Measurements from ENCODE around the gene RGMA. TPM values are rescaled to one million over a fixed set of nuclear protein-coding genes. Genes with fewer than 3 reads are reported as not detected.

The RGMA gene
- total RNA-seq, 1 experiment from 2014 or later, result 41.4 TPM

GRCh38 chr15:93029214-93029835, 59.7 kb downstream of the RGMA start:
- no CpG with 5 or more reads among the region's 17 CpGs for WGBS (ENCODE audit: extremely low coverage, insufficient read length, low lambda C conversion rate)
- TF ChIP-seq CTCF (conservative IDR thresholded peaks at IDR 0.05), result no peak
- H3K14ac ChIP-seq (ENCODE audit: insufficient read depth, low read length), result no peak overlapping the region
- H2AK5ac ChIP-seq (ENCODE audit: insufficient read length, low read length), result no peak overlapping the region
- no peaks in the 10 kb centered on the region for H3K4me1 ChIP-seq (ENCODE audit: insufficient read depth, low read length)
- H2AFZ ChIP-seq (ENCODE audit: low read length), result no peak overlapping the region
- H3K4me2 ChIP-seq (ENCODE audit: insufficient read depth, insufficient read length, low read length), result no peak overlapping the region
- H4K91ac ChIP-seq (ENCODE audit: insufficient read length, low read depth, low read length), result no peak overlapping the region
- no peaks in the 10 kb centered on the region for H3K27me3 ChIP-seq (ENCODE audit: insufficient read depth, low read length)
- H3K27ac ChIP-seq (ENCODE audit: insufficient read length, low read depth, low read length), result no peak overlapping the region
- DNase-seq, result no peak
- H3K56ac ChIP-seq (ENCODE audit: insufficient read length, low read depth, low read length), result no peak overlapping the region
- H3K9me3 ChIP-seq (ENCODE audit: control insufficient read depth, low read depth, low read length), result no peaks in the 10 kb centered on the region
- H3K23me2 ChIP-seq (ENCODE audit: insufficient read length, low read depth, low read length, poor library complexity, severe bottlenecking), result no peaks in the 10 kb centered on the region
- Mint-ChIP-seq H3K9me3 (no peaks in the 10 kb centered on the region), H3K27ac (0 out of 7 replicates have a peak overlapping the region, but pooled peaks of 1 of the 3 experiments have one; percentile 21), H3K4me3 (no peak overlapping the region), H3K36me3 (ENCODE audit: insufficient read depth in 1 of 3, low read depth in 3 of 3) (peaks cover 13 to 31% (median 25%) of the 10 kb centered on the region in 3 experiments), H3K4me1 (peaks cover 20 to 27% of the 10 kb centered on the region in 2 experiments), H3K27me3 (ENCODE audit: low read depth) (peaks cover 6% of the 10 kb centered on the region)
- H3K79me1 ChIP-seq (ENCODE audit: insufficient read depth, low read depth, low read length, poor library complexity, severe bottlenecking), result no peaks in the 10 kb centered on the region
- H2BK5ac ChIP-seq (ENCODE audit: insufficient read length, low read length), result no peak overlapping the region
- H4K20me1 ChIP-seq (ENCODE audit: control insufficient read depth, insufficient read depth, insufficient read length), result no peaks in the 10 kb centered on the region
- H3K79me2 ChIP-seq (ENCODE audit: insufficient read depth, low read length), result 0 out of 2 replicates have a peak, but pooled peaks cover 1% of the 10 kb centered on the region
- H4K8ac ChIP-seq (replicated peaks; ENCODE audit: insufficient read length, low read depth, low read length), result no peak overlapping the region
- no peak overlapping the region for H2BK120ac ChIP-seq (ENCODE audit: low read depth, low read length, poor library complexity, severe bottlenecking)
- H2BK12ac ChIP-seq (ENCODE audit: insufficient read length, low read depth, low read length), result no peak overlapping the region
- no peak overlapping the region for H2BK20ac ChIP-seq (ENCODE audit: low read depth, low read length, poor library complexity, severe bottlenecking)
- no peak overlapping the region for H3T11ph ChIP-seq (ENCODE audit: low read length)
- no peak overlapping the region for H3K9ac ChIP-seq (ENCODE audit: extremely low read depth, insufficient read length, low read length)
- H3K18ac ChIP-seq (ENCODE audit: insufficient read length, low read depth, low read length), result no peak overlapping the region
- H3K4ac ChIP-seq (ENCODE audit: low read depth, low read length), result no peak overlapping the region
- no peak overlapping the region for H3K23ac ChIP-seq (ENCODE audit: insufficient read length, low read depth, low read length)
- H2BK15ac ChIP-seq (ENCODE audit: low read depth, low read length), result no peak overlapping the region
- no peak overlapping the region for H4K5ac ChIP-seq (ENCODE audit: insufficient read length, low read depth, low read length)

Measured in H9 (cell line).